CD4-positive, alpha-beta T cell treated with Interleukin-21 for 1 hour (primary cell): ENCODE results near the gene RALGPS1.

Experiments
- DNase-seq: peaks from one replicate; pipeline ENCODE4 v3.0.0-alpha.2; 2020

Gene RALGPS1

GRCh38 chr9:127102788-127103187 lies 188.2 kb downstream of the RALGPS1 start:
- DNase-seq: no peak

- no peak for DNase-seq
Observed at GRCh38 chr9:127104581-127105311, 190.2 kb downstream of the RALGPS1 start.

GRCh38 chr9:127105805-127106465 lies 191.4 kb downstream of the RALGPS1 start:
- DNase-seq: no peak

- no peak for DNase-seq
Observed at GRCh38 chr9:127106466-127106855, 191.9 kb downstream of the RALGPS1 start.

GRCh38 chr9:127107171-127107928 lies 192.8 kb downstream of the RALGPS1 start:
- DNase-seq: no peak

- DNase-seq: no peak
Observed at GRCh38 chr9:127107929-127108876, 193.6 kb downstream of the RALGPS1 start.

- DNase-seq: no peak
Observed at GRCh38 chr9:127109212-127109711, 194.7 kb downstream of the RALGPS1 start.

- no peak for DNase-seq
Observed at GRCh38 chr9:127112056-127112455, 197.5 kb downstream of the RALGPS1 start.

GRCh38 chr9:127112735-127113161 lies 198.2 kb downstream of the RALGPS1 start:
- no peak for DNase-seq

GRCh38 chr9:127113191-127113972 lies 198.8 kb downstream of the RALGPS1 start:
- DNase-seq: no peak

- no peak for DNase-seq
Observed at GRCh38 chr9:127114606-127115005, 200.0 kb downstream of the RALGPS1 start.

GRCh38 chr9:127116088-127116726 lies 201.6 kb downstream of the RALGPS1 start:
- no peak for DNase-seq

- DNase-seq: no peak
Observed at GRCh38 chr9:127116957-127117356, 202.4 kb downstream of the RALGPS1 start.

GRCh38 chr9:127117801-127118200 lies 203.2 kb downstream of the RALGPS1 start:
- no peak for DNase-seq

GRCh38 chr9:127118597-127119319 lies 204.2 kb downstream of the RALGPS1 start:
- DNase-seq: no peak

- no peak for DNase-seq
Observed at GRCh38 chr9:127119320-127119709, 204.7 kb downstream of the RALGPS1 start.

GRCh38 chr9:127121628-127122175 lies 207.1 kb downstream of the RALGPS1 start:
- no peak for DNase-seq

- peak; percentile 1 for DNase-seq
Observed at GRCh38 chr9:127122176-127123063, 207.8 kb downstream of the RALGPS1 start, which contains the start of gene ANGPTL2. Gene ANGPTL2, minus strand, starts transcription at chr9:127122635. Its CDS starts 13,904 bp downstream, at chr9:127108731.
